ENCODE results near the gene SH3PXD2A. TPM values are rescaled to one million over a fixed set of nuclear protein-coding genes. Genes with fewer than 3 reads are reported as not detected.
A peak's percentile ranks its signal among the peaks of the same experiment; 100 is the strongest.

Gene SH3PXD2A
- total RNA-seq, 2 experiments from 2014 or later: 6.5 to 7.4 TPM

GRCh38 chr10:103692952-103693811, 162.2 kb downstream of the SH3PXD2A start:
- TF ChIP-seq, protein P1, sequence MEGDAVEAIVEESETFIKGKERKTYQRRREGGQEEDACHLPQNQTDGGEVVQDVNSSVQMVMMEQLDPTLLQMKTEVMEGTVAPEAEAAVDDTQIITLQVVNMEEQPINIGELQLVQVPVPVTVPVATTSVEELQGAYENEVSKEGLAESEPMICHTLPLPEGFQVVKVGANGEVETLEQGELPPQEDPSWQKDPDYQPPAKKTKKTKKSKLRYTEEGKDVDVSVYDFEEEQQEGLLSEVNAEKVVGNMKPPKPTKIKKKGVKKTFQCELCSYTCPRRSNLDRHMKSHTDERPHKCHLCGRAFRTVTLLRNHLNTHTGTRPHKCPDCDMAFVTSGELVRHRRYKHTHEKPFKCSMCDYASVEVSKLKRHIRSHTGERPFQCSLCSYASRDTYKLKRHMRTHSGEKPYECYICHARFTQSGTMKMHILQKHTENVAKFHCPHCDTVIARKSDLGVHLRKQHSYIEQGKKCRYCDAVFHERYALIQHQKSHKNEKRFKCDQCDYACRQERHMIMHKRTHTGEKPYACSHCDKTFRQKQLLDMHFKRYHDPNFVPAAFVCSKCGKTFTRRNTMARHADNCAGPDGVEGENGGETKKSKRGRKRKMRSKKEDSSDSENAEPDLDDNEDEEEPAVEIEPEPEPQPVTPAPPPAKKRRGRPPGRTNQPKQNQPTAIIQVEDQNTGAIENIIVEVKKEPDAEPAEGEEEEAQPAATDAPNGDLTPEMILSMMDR (IDR thresholded peaks at IDR 0.05): no peak
- Mint-ChIP-seq H3K27me3 (peaks cover 4% of the 10 kb centered on the region), H3K4me3 (peak overlapping the region; percentile 79), H3K9me3 (no peaks in the 10 kb centered on the region), H3K36me3 (ENCODE audit: low read depth) (no peaks in the 10 kb centered on the region), H3K27ac (peak overlapping the region; percentile 20), H3K4me1 (ENCODE audit: low read depth) (peaks cover 24% of the 10 kb centered on the region)
- CTCF ChIA-PET: interaction anchor here (2.1 kb wide), 1 partner anchor 20 kb away, joined by 9 read pairs; no protein-coding TSS in a partner anchor
- intact Hi-C loops (cut with micrococcal nuclease): no loop called here
- DNase-seq (peak; percentile 60), ATAC-seq (peak; percentile 20)
- POLR2A ChIA-PET: no interaction called here

GRCh38 chr10:103692436-103692951, 162.9 kb downstream of the SH3PXD2A start:
- CTCF ChIA-PET: no interaction called here
- ATAC-seq (peak; percentile 19), DNase-seq (peak; percentile 65)
- H3K27ac Mint-ChIP-seq: no peak overlapping the region
- no peaks in the 10 kb centered on the region for H3K36me3 Mint-ChIP-seq (ENCODE audit: low read depth)
- TF ChIP-seq, protein P1 (IDR thresholded peaks at IDR 0.05): no peak
- H3K4me3 Mint-ChIP-seq: peak overlapping the region; percentile 64
- peaks cover 4% of the 10 kb centered on the region for H3K27me3 Mint-ChIP-seq
- intact Hi-C loops (cut with micrococcal nuclease): no loop called here
- no peaks in the 10 kb centered on the region for H3K9me3 Mint-ChIP-seq
- peaks cover 24% of the 10 kb centered on the region for H3K4me1 Mint-ChIP-seq (ENCODE audit: low read depth)
- POLR2A ChIA-PET: no interaction called here

- TF ChIP-seq, protein P1 (IDR thresholded peaks at IDR 0.05): no peak
- H3K36me3 Mint-ChIP-seq (ENCODE audit: low read depth): no peaks in the 10 kb centered on the region
- H3K27ac Mint-ChIP-seq: peak overlapping the region; percentile 36
- peaks cover 4% of the 10 kb centered on the region for H3K27me3 Mint-ChIP-seq
- ATAC-seq (peak; percentile 4), DNase-seq (peak; percentile 34)
- CTCF ChIA-PET: no interaction called here
- intact Hi-C loops (cut with micrococcal nuclease): no loop called here
- no peaks in the 10 kb centered on the region for H3K9me3 Mint-ChIP-seq
- peaks cover 24% of the 10 kb centered on the region for H3K4me1 Mint-ChIP-seq (ENCODE audit: low read depth)
- POLR2A ChIA-PET: no interaction called here
- peak overlapping the region; percentile 64 for H3K4me3 Mint-ChIP-seq
These were observed 163.5 kb downstream of the SH3PXD2A start for GRCh38 chr10:103691723-103692435.

- peaks cover 19% of the 10 kb centered on the region for H3K4me1 Mint-ChIP-seq (ENCODE audit: low read depth)
- H3K9me3 Mint-ChIP-seq: no peaks in the 10 kb centered on the region
- H3K4me3 Mint-ChIP-seq: no peak overlapping the region
- intact Hi-C loops (cut with micrococcal nuclease): no loop called here
- H3K27ac Mint-ChIP-seq: no peak overlapping the region
- TF ChIP-seq, protein P1 (IDR thresholded peaks at IDR 0.05): no peak
- H3K27me3 Mint-ChIP-seq: peaks cover 4% of the 10 kb centered on the region
- POLR2A ChIA-PET: interaction anchor here (0.8 kb wide), 1 partner anchor 40 kb away, joined by 3 read pairs; no protein-coding TSS in a partner anchor
- ATAC-seq (no peak), DNase-seq (no peak)
- no peaks in the 10 kb centered on the region for H3K36me3 Mint-ChIP-seq (ENCODE audit: low read depth)
- CTCF ChIA-PET: interaction anchor here (2.0 to 6.5 kb wide), 2 partner anchors 20 to 88 kb away, joined by 5 to 99 read pairs; no protein-coding TSS in a partner anchor
These were observed 164.1 kb downstream of the SH3PXD2A start for GRCh38 chr10:103691267-103691666.

Measured in activated CD8-positive, alpha-beta T cell treated with anti-CD3 and anti-CD28 coated beads for 36 hours (primary cell).